GM21381 (cell line): ENCODE results near the gene B4GALT5.

ENCODE experiments used
- ATAC-seq: cut with Tn5 transposase; IDR thresholded peaks from one replicate; pipeline ENCODE4 v1.9.1; 2021; ENCODE audit warnings: mild to moderate bottlenecking, moderate library complexity; ENCODE audit not compliant: unreplicated experiment

B4GALT5 gene

DNA sequence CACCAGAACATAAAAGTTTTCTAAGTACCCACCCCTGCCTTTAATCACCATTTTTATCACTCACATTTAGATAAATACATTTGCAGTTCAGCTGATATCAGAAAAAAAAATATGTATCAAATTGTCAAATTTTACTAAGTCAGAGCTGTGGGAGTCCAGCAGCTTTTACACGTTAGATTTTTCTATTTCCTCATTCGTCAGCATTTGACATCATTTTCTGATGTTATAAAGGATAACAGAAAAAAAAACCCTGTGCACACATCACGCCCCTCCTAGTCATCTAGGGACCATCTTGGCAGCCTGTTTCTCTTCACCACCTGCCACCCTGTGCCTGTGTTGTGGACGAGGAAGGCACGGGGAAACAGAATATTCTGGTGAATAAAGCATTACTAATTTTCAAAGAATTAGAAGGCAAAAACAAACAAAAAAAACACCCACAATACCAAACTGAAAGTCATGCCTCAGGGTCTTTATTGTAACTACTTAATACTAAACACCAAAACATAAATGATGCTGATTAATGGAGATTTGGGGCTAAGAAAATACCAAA is 12.4 kb downstream of the B4GALT5 start:
- no peak for ATAC-seq

DNA sequence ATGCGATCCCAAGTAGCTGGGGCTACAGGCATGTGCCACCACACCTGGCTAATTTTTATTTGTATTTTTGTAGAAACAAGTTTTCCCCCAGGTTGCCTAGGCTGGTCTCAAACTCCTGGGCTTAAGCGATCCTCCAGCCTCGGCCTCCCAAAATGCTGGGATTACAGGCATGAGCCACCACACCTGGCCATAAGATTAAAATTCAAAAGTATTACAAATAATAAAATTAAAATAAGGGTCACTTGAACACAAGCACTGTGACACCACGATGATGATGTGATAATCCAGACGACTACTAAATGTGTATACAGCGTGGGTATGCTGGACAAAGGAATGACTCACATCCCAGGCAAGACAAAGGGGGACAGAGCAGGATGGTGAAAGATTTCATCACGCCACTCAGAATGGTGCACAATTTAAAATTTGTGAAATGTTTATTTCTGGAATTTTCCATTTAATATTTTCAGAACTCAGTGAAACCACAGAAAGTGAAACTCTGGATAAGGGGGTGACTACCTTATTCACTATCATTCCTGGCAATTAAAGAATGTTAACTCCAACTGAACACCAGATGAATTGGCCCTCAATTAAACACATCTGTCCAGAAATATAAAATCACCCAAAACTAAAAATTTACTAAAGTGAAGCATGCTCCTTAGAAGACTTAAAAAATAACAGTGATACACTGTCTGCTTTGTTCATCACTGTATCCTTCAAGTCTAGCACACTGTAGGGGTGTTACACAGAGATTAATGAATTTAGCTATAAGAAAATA is 13.1 kb downstream of the B4GALT5 start:
- ATAC-seq = no peak

DNA sequence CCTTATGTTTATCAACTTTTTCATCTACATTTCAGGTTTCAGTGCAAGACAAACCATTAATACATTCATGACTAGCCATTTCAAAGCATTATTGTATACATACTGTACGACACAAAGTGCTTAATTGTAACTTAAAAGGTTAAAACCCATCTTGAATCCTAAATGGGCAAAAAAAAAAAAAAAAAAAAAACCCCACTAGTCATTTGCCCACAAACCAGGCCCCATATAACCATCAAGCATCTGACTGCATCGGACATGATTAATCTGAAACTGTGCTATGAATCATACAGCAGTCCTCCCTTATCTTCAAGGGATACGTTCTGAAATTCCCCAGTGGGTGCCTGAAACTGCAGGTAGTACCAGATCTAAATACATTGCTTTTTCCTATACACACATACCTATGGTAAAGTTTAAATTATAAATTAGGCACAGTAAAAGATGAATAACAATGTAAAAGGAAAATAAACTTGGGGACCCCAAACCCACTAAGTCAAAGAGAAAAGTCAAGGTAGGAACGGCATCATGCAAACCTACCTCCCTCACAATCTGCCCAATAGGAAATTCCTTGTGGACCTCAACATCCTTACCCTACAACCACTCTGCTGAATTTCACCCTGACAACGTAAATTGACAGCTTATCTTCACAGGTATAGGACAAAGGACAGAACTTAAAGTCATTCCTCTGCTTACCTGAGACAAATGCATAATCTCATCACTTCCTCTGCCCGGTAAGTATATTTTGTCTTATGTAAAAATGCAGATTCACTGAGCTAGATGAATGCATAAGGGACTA is 14.3 kb downstream of the B4GALT5 start:
- ATAC-seq = peak; percentile 66

DNA sequence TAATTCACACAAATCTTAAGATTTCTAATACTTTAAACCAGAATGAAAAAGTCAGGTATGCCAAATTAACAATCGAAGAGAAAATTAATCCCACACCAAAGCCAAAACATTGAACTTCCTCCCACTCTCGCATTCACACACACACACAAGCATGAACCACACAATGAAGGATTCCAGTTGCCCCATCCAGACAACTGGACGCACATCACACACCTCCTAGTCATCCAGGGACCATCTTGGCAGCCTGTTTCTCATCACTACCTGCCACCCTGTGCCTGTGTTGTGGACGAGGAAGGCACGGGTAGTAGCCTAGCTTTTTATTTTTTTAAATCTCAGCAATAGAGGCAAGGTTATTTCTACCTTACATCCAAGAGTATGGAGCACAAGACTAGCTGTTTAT is 15.2 kb downstream of the B4GALT5 start:
- no peak for ATAC-seq

DNA sequence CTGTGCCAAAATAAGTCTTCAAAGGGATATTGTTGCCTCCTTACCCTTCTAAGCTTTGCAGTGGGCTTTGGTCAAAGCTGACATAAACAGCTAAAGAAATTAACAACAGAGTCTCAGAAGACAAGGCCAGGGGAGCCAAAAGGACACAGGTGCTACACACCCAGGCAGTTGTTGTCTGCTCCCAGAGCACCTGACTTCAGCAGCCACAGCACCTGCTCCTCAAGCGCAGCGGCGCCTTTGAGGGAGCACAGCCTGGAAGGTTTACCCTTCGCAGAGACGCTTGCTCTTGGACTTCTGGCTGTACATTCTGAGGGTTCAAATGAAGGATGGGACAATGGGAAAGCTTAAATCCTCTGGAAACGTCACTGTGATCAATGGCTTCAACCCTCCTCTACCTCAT is 16.6 kb downstream of the B4GALT5 start:
- no peak for ATAC-seq

DNA sequence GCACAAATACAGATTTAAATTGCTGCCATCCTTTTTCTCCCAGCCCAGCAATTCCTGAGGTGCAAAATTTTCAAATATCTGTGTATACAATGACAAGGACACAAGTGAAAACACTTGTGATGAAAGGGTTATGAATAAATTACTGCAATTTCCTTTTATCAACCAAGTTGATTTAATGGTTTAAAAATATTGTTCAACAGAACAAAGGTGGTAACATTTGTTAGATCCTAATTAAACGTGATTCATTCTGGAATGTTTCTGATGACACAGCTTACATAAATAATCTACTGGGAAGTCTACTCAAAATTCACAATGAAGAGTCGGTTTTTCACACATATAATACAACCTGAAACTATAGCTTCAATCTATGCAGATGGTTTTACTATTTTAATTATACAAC is 17.1 kb downstream of the B4GALT5 start:
- no peak for ATAC-seq

DNA sequence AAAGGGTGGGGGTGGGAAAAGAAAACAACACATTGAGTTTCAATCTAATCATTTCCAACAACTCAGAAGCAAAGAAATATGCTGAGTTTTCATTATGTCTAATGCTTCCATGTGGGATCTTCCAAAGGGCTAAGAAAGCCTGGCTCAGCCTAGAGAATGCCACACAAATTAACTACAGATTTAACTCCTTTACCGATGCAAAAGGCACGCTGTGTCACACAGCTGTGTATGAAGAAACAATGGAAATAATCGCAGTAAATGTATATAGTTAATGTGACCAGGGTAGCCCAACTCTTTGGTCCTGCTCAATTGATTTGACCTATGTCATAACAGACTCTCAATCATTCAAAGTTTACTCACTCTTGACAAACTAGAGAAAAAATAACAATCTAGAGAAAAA is 17.8 kb downstream of the B4GALT5 start:
- ATAC-seq = no peak

DNA sequence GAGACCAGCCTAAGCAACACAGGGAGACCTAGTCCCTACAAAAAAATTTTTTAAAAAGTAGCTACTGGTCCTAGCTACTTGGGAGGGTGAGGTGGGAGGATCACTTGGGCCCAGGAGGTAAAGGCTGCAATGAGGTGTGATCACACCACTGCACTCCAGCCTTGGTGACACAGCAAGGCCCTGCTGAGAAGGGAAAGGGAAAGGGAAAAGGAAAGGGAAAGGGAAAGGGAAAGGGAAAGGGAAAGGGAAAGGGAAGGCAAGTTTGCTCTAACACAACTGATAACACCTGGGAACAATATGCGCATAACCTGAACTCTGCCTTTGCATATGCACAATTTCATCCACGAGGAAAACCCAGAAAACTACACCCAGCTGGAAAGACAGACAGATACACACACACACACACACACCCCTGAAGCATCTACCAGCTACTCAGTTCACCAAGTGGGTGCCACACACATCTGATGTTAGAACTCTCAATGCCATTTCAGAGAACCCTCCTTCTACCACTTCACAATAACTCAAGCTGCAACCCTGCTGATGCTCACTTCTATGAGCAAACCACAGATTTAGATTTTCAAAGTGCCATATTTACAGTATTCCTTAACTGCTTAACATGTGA is 19.1 kb downstream of the B4GALT5 start:
- ATAC-seq = no peak

DNA sequence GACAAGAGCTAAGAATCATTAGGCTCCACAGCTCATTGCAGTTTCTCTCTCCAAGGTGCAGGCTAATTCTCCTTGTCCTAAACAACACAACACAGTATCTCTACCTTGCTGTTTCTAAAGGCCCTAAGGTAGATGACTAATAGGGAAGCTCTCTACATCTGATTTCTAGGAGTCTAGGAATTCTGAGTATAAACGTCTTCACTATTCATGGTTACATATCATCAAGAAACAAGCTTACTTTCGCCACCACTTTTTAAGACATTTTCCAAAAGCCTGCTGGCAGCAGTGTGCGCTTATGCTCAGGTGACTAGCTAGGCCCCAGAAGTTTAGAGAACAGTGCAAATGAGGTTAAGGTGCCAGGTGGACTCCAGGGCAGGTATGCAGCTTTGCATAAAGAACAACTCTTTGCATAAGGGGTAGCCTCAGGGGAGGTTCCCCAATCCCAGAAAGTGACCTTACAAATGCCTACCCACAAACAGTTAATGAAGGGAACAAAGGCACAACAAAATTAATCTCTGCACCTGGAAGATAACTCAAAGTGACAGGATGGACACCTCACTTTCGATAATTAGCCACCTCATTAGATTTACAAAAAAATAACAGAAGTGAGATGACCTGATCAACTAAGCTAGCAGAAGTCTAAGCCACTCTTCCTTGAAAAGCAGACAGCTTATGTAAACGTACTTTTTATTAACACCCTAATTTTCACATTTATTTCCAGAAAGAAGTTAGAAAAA is 20.1 kb downstream of the B4GALT5 start:
- no peak for ATAC-seq

DNA sequence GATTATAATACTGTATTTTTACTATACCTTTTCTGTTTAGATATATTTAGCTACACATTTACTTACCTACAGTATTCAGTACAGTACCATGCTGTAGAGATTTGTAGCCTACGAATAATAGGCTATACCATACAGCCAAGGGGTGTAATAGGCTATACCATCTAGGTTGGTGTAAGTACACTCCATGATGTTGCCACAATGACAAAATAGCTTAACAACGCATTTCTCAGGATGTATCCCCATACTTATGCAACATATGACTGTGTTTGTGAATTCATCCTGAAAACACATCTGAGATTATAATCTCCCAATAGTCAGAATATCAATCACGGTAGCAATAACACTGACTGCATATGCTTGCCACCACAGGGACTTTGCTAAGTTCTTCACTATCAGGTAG is 20.7 kb downstream of the B4GALT5 start:
- ATAC-seq = no peak

DNA sequence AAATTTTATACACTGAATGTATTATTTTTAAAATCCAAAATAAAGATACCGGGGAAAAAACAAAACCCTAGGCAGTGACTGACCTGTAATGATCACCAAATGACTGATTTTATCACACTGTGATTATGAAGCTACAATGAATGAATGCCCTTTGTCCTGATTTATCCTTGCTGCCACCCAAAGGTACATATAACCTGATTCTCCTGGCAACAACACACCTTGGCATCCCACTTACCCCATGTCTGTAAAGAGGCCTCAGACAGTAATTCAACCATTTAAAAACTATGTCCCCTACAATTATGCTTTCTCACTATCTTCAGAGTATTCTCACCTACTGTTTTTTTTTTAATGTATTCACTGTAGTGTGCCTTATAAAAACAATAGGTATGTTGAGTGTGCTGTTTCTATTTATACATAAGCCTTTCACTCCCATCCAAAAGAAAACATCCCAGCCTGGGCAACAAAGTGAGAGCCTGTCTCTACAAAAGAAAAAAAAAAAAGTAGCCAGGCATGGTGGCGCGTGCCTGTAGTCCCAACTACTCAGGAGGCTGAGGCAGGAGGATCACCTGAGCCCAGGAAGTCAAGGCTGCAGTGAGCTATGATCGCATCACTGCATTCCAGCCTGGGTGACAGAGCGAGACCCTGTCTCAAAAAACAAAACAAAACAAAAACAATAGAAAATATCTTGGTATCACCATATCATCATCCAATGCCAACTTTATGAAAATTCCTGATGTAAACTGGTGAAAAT is 21.7 kb downstream of the B4GALT5 start:
- ATAC-seq = no peak

DNA sequence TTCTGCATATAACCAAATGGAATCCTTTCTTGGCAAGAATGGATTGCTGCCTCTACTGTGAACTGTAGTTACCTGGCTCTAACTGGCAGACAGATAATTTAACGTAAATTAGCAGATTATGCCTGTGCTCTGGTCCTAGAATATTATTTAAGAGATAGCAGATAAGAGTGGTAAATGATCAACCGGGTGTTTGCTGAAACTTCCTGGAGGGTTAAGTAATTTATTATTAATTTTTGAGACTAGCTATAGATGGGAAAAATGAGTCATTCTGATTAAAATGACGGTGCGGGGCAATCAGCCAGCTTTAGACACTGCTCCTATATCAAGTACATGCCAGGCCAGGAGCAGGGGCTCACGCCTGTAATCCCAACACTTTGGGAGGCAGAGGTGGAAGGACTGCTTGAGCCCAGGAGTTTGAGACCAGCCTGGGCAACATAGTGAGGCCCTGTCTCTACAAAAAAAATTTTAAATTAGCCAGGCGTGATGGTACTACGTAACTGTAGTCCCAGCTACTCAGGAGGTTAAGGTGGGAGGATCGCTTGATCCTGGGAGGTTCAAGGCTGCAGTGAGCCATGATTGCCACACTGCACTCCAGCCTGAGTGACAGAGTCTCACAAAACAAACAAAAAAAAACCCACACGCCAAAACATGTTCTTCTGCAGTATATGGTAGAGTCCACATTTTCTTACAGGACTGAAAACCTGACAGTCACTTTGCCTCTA is 22.6 kb downstream of the B4GALT5 start:
- ATAC-seq = no peak

DNA sequence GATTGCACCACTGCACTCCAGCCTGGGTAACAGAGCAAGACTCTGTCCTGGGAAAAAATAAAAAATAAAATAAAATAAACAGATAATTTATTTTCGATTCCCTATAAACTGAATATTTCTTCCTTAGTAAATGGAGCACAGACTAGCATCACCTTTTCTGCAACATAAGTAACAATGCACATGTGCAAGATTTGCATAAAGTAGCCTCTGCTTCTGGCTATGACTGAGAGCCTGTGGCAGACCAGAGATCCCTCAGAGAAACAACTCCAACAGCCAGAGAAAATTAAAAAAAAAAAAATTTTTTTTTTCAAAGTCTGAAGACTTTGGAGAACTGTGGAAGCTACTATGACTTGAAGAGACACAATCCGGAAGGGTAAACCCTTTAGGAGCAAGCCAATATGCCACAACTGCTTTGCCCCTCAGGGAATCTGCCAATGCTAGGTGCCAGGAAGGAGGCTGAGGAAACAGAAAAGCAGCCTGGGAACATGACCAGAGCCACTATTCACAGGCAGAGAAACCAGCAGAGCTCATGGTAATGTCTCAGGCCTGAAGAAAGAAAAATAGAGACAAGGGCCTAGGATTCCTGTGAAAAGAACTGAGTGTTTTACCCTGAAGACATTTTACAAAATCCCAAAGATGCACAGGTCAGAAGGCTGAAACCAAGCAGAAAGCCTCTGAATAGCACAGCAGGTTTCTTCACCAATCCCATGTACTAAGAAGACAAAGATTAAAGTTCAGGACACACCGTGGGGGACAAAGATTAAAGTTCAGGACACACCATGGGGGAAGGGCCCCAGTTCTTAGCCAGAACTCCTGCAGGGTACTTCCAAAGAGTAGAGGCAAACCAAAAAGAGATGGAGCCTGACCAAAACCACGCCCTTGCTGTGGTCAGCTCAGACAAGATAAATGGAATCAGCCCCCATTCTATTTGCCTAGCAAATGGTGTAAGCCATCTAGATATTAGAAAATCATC is 25.8 kb downstream of the B4GALT5 start:
- no peak for ATAC-seq

DNA sequence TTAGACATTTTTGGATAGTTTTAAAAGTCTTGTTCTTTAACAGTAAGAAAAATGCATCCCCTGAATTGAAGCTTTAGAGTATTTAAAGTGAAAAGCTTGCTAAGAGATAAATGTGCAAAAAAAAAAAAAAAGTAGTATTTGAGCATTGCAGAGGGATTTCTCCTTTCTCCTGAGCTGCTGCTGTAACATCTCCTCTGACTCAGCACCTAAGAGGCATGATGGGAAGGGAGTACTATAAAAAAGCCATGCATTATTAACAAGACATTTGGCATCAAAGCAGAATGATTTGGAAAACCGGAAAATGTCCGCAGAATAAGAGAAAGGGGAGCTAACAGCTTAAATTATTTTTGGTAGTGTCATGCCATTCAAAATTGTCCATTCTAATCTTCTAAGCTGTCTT is 27.9 kb downstream of the B4GALT5 start:
- ATAC-seq = no peak

DNA sequence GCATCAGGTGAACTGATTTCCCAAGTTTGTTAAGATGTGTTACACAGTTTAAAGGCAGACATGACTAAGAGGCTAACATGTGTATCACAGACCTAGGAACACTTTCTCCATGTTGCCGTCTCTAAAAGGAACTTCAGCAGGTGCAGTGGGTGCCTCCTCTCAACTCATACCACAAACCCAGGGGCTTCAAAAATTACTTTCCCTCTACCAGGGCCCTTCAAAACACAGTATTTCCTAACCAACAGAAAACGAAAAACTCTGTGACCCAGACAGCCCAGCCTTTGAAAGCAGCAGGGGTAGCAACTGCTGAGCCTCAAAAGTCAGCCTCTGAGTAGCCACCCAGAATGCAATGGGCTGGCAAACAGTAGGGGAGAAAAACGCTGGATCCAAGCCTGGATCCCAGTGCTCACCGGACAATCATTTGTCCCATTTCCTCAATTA is 28.5 kb downstream of the B4GALT5 start:
- ATAC-seq = peak; percentile 49

DNA sequence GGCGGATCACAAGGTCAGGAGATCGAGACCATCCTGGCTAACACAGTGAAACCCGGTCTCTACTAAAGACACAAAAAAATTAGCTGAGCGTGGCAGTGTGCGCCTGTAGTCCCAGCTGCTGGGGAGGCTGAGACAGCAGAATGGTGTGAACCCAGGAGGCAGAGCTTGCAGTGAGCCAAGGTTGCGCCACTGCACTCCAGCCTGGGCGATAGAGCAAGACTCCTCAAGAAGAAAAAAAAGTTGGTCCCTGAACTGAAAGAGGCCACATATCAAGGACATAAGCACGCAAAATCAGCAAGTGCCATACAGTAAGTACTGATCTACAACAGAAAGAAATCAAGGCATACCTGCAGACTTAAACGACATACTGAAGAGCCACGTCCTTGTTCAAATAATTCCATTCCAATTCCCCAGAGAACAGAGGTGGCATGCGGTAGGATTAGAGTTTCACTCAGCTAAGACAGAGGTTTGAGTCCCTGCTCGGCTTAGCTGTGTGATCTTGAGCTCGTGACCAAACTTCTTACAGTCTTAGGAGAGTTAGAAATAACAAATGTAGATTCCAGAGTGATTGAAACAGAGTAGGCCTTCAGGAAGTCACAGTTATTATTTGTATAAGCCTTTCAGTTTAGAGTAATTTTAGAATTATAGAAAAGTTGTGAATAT is 29.2 kb downstream of the B4GALT5 start:
- ATAC-seq = no peak

DNA sequence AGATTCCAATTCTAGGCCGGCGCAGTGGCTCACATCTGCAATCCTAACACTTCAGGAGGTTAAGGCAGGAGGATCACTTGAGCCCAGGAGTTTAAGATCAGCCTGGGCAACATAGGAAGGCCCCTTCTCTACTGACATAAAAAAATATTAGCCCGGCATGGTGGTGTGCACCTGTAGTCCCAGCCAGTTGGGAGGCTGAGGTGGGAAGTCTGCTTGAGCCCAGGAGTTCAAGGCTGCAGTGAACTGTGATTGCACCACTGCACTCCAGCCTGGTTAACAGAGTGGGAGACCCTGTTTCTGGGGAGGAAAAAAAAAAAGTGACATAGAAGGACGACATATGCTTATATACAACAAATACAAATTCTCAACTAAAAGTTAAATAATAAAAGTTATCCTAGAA is 30.9 kb downstream of the B4GALT5 start:
- no peak for ATAC-seq

DNA sequence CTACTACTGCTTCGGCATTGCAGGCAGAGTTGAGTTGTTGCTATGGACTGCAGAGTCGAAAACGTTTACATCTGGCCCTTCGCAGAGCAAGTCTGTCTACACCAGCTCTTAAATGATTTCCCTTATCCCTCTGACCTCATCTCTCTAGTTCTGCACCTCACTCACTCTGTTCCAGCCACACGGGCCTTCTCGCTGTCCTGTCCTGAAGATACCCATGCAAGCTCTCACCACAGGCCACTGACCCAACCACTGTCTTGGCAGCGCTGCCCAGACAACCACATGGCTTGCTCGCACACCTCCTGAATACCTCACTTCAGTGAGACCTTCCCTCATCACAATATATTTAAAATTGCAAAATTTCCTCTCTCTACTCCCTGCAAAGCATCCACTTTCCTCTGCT is 31.4 kb downstream of the B4GALT5 start:
- ATAC-seq = no peak
